Caco-2 (cell line): ENCODE data around the gene ALOX12. TPM values are rescaled to one million over a fixed set of nuclear protein-coding genes. Genes with fewer than 3 reads are reported as not detected.

ENCODE experiments used
- Bru-seq: library from RNA; stranded (reverse); fragments of 400-500 nt; gene quantifications from one replicate; lab custom pipeline; 2021; lab: Mats Ljungman, UMichigan
- BruChase-seq, 2 experiments: library from RNA; stranded (reverse); fragments of 400-500 nt; gene quantifications; one replicate each; lab custom pipeline; 2021; lab: Mats Ljungman, UMichigan
- BruUV-seq: library from RNA; stranded (reverse); fragments of 400-500 nt; replicated peaks from 2 replicates; lab custom pipeline; 2021; lab: Mats Ljungman, UMichigan
- CTCF ChIA-PET: fragments of 300-600 bp; sonication (Branson Sonifier 250); formaldehyde crosslinking; loops from one replicate; lab custom pipeline; 2022; ENCODE audit warnings: antibody characterized with exemption; lab: Charles Lee
- POLR2A ChIA-PET: fragments of 300-600 bp; sonication (Branson Sonifier 250); formaldehyde crosslinking; loops from one replicate; lab custom pipeline; 2022; ENCODE audit warnings: antibody characterized with exemption; lab: Charles Lee
- DNase-seq, 2 experiments: peaks; one replicate each; pipeline versions ENCODE4 v3.0.0 to v3.0.0-alpha.2; 2020 to 2022
- H3K27me3 ChIP-seq: replicated peaks from 2 replicates; pipeline ENCODE4 v1.6.0; 2011; ENCODE audit warnings: low read length; ENCODE audit not compliant: control insufficient read depth, insufficient read depth
- H3K36me3 ChIP-seq: 2 replicates; pipeline ENCODE4 v1.5.1; 2011; ENCODE audit warnings: low read length; ENCODE audit not compliant: control insufficient read depth, insufficient read depth
- H3K4me1 ChIP-seq: fragments of 250-450 bp; sonication (Bioruptor Pico); 2 replicates; pipeline ENCODE4 v1.5.1; 2020; ENCODE audit warnings: mild to moderate bottlenecking
- H3K4me3 ChIP-seq: 2 replicates; pipeline ENCODE4 v1.5.1; 2011; ENCODE audit warnings: low read depth, mild to moderate bottlenecking, control low read depth, low read length
- H3K9me3 ChIP-seq: fragments of 250-450 bp; sonication (Bioruptor Pico); 2 replicates; pipeline ENCODE4 v1.5.1; 2020; ENCODE audit warnings: mild to moderate bottlenecking, moderate library complexity
- H3K27ac Mint-ChIP-seq: one replicate; pipeline ENCODE4 v1.8.0; 2022; ENCODE audit warnings: mixed read lengths; ENCODE audit not compliant: unreplicated experiment
- H3K27me3 Mint-ChIP-seq: one replicate; pipeline ENCODE4 v1.8.0; 2022; ENCODE audit warnings: mixed read lengths; ENCODE audit not compliant: insufficient read depth, unreplicated experiment
- H3K36me3 Mint-ChIP-seq: one replicate; pipeline ENCODE4 v1.8.0; 2022; ENCODE audit warnings: mild to moderate bottlenecking, mixed read lengths; ENCODE audit not compliant: insufficient read depth, unreplicated experiment
- H3K4me1 Mint-ChIP-seq: one replicate; pipeline ENCODE4 v1.8.0; 2022; ENCODE audit warnings: low read depth, mixed read lengths; ENCODE audit not compliant: unreplicated experiment
- H3K4me3 Mint-ChIP-seq: one replicate; pipeline ENCODE4 v1.8.0; 2022; ENCODE audit warnings: mild to moderate bottlenecking, moderate library complexity, mixed read lengths; ENCODE audit not compliant: unreplicated experiment
- H3K9me3 Mint-ChIP-seq: one replicate; pipeline ENCODE4 v1.8.0; 2022; ENCODE audit warnings: mixed read lengths; ENCODE audit not compliant: unreplicated experiment
- CTCF ChIP-seq, 2 experiments: fragments of 200-600 bp in 1 of 2; IDR thresholded peaks; 1 replicate in 1 of 2; 2 replicates in 1 of 2; pipeline versions ENCODE4 v1.5.1 to v1.8.0; 2011 to 2022; ENCODE audit warnings: antibody characterized with exemption in 1 of 2, control low read depth in 1 of 2, inconsistent platforms in 1 of 2, low read depth in 1 of 2, low read length in 1 of 2, mild to moderate bottlenecking in 1 of 2, moderate library complexity in 1 of 2; ENCODE audit not compliant: insufficient read depth in 1 of 2, severe bottlenecking in 1 of 2, unreplicated experiment in 1 of 2
- intact Hi-C: fragments of 100-400 bp; cut with micrococcal nuclease; formaldehyde crosslinking; loops from one replicate; pipeline ENCODE4 v1.10.0; 2022; ENCODE audit not compliant: unreplicated experiment
- long read RNA-seq: library from polyadenylated mRNA; stranded (forward); transcript quantifications from one replicate; pipeline ENCODE4 v2.0.0, GENCODE V29; 2022
- total RNA-seq: library from RNA; stranded (reverse); gene quantifications from 2 replicates; pipeline ENCODE4 v1.2.3, GENCODE V29; 2022

Gene ALOX12
- total RNA-seq (not detected in 2 replicates), Bru-seq, nascent RNA (not detected), BruChase-seq, experiment 1, labeled RNA remaining after a 2-hour chase (not detected), BruChase-seq, experiment 2, labeled RNA remaining after a 6-hour chase (not detected)
- long read RNA-seq = 0 reads

- intact Hi-C loops = no loop called here
- Mint-ChIP-seq H3K27me3 (no peaks in the 10 kb centered on the region), H3K9me3 (no peaks in the 10 kb centered on the region), H3K36me3 (peaks cover 6% of the 10 kb centered on the region), H3K27ac (no peak within 1 kb of the TSS), H3K4me3 (no peak within 1 kb of the TSS), H3K4me1 (no peaks in the 10 kb centered on the region)
- no peak for TF ChIP-seq CTCF (IDR thresholded peaks at IDR 0.05; ENCODE audit: insufficient read depth in 1 of 2, low read depth in 1 of 2, low read length in 1 of 2, severe bottlenecking in 1 of 2, unreplicated experiment in 1 of 2)
- Histone ChIP-seq H3K4me1 (no peaks in the 10 kb centered on the region), H3K36me3 (no peaks in the 10 kb centered on the region), H3K9me3 (no peaks in the 10 kb centered on the region), H3K4me3 (no peak within 1 kb of the TSS), H3K27me3 (no peaks in the 10 kb centered on the region)
- BruUV-seq = no TSS peak
- ChIA-PET CTCF (interaction anchor here (1.1 kb wide), 1 partner anchor 9 kb away, joined by 3 read pairs; no protein-coding TSS in a partner anchor), POLR2A (interaction anchor here (0.6 kb wide), 1 partner anchor 9 kb away, joined by 4 read pairs; no protein-coding TSS in a partner anchor)
- no peak for DNase-seq
These were observed at the start of gene ALOX12 for GRCh38 chr17:6995500-6996255. ALOX12 (plus strand) TSS chr17:6996049; CDS start chr17:6996118, 69 bp downstream.

- H3K27me3 Mint-ChIP-seq = no peaks in the 10 kb centered on the region
- intact Hi-C loops = no loop called here
- H3K27me3 ChIP-seq = no peaks in the 10 kb centered on the region
- no peaks in the 10 kb centered on the region for H3K4me1 ChIP-seq
- no peaks in the 10 kb centered on the region for H3K9me3 ChIP-seq
- no peak for TF ChIP-seq CTCF (IDR thresholded peaks at IDR 0.05; ENCODE audit: insufficient read depth in 1 of 2, low read depth in 1 of 2, low read length in 1 of 2, severe bottlenecking in 1 of 2, unreplicated experiment in 1 of 2)
- ChIA-PET CTCF (no interaction called here), POLR2A (no interaction called here)
- DNase-seq = no peak
- H3K4me3 ChIP-seq = no peak overlapping the region
- no peaks in the 10 kb centered on the region for H3K36me3 ChIP-seq
- H3K4me3 Mint-ChIP-seq = no peak overlapping the region
- no peaks in the 10 kb centered on the region for H3K9me3 Mint-ChIP-seq
- H3K4me1 Mint-ChIP-seq = no peaks in the 10 kb centered on the region
- no TSS peak for BruUV-seq
- H3K27ac Mint-ChIP-seq = no peak overlapping the region
- no peaks in the 10 kb centered on the region for H3K36me3 Mint-ChIP-seq
These were observed 48.1 kb upstream of the ALOX12 start for GRCh38 chr17:6947745-6948144.

- CTCF ChIA-PET = no interaction called here
- H3K27ac Mint-ChIP-seq = no peak overlapping the region
- BruUV-seq = no TSS peak
- no peak for TF ChIP-seq CTCF (IDR thresholded peaks at IDR 0.05; ENCODE audit: insufficient read depth in 1 of 2, low read depth in 1 of 2, low read length in 1 of 2, severe bottlenecking in 1 of 2, unreplicated experiment in 1 of 2)
- no peaks in the 10 kb centered on the region for H3K9me3 ChIP-seq
- H3K36me3 ChIP-seq = no peaks in the 10 kb centered on the region
- H3K4me1 ChIP-seq = no peaks in the 10 kb centered on the region
- no peak overlapping the region for H3K4me3 Mint-ChIP-seq
- no peaks in the 10 kb centered on the region for H3K4me1 Mint-ChIP-seq
- no peaks in the 10 kb centered on the region for H3K36me3 Mint-ChIP-seq
- H3K9me3 Mint-ChIP-seq = no peaks in the 10 kb centered on the region
- intact Hi-C loops = no loop called here
- DNase-seq = no peak
- peaks cover 2% of the 10 kb centered on the region for H3K27me3 Mint-ChIP-seq
- POLR2A ChIA-PET = no interaction called here
- no peak overlapping the region for H3K4me3 ChIP-seq
- H3K27me3 ChIP-seq = no peaks in the 10 kb centered on the region
These were observed 47.3 kb upstream of the ALOX12 start for GRCh38 chr17:6948562-6948961.
